Natural killer cell treated with Interleukin-12 subunit alpha and Interleukin-12 subunit beta and Interleukin-15 and Interleukin-18, amount 100 ng/mL, for 72 hours (primary cell): ENCODE data around the gene NEDD4. TPM values are rescaled to one million over a fixed set of nuclear protein-coding genes. Genes with fewer than 3 reads are reported as not detected.

ENCODE experiments used
- ATAC-seq, 2 donors: fragments of 150-1000 bp; cut with Tn5 transposase in 1 of 2; sonication (Bioruptor Pico), chemical (Tn5 transposase) in 1 of 2; 2 replicates each; pipeline ENCODE4 v1.10.0; 2021
- DNase-seq: peaks from one replicate; pipeline ENCODE4 v3.0.0; 2022; ENCODE audit warnings: low spot score
- H3K27ac Mint-ChIP-seq, 2 donors: 1 replicate in 1 of 2; 2 replicates in 1 of 2; pipeline ENCODE4 v1.8.0; 2022; ENCODE audit warnings: mixed read lengths in 2 of 2, mild to moderate bottlenecking in 1 of 2, moderate library complexity in 1 of 2
- H3K27me3 Mint-ChIP-seq, 2 donors: 1 replicate in 1 of 2; 2 replicates in 1 of 2; pipeline ENCODE4 v1.8.0; 2022; ENCODE audit warnings: mixed read lengths in 2 of 2
- H3K36me3 Mint-ChIP-seq: one replicate; pipeline ENCODE4 v1.8.0; 2022; ENCODE audit warnings: mixed read lengths
- H3K4me1 Mint-ChIP-seq, 2 donors: 1 replicate in 1 of 2; 2 replicates in 1 of 2; pipeline ENCODE4 v1.8.0; 2022; ENCODE audit warnings: low read depth in 2 of 2, mixed read lengths in 2 of 2, mild to moderate bottlenecking in 1 of 2
- H3K4me3 Mint-ChIP-seq: one replicate; pipeline ENCODE4 v1.8.0; 2022; ENCODE audit warnings: mixed read lengths
- H3K9me3 Mint-ChIP-seq: 2 replicates; pipeline ENCODE4 v1.8.0; 2022; ENCODE audit warnings: mixed read lengths
- total RNA-seq, 2 donors: library from RNA; stranded (reverse); gene quantifications; one replicate each; pipeline ENCODE4 v1.2.3, GENCODE V29; 2022

NEDD4 gene
- total RNA-seq, 2 donors from 2014 or later: 14.9 to 22.7 TPM

DNA sequence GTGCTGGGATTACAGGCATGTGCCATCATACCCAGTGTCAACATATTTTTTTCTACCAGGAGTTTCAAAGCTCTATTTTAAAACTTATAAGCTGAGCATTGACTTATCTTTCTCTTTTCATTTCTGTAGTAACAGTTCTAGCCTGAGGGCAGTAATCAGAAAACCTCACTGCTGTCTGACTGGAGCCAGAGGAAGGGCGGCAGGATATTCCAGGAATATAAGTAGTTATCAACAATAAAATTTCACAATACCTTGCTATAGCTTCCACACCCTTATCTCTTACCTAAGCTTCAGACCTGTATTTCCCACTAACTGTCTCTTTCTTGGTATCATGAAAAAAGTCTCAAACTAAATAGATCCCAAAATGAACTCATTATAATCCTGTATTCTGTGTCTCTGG lies 5.1 kb upstream of the NEDD4 start:
- H3K27ac Mint-ChIP-seq: no peak overlapping the region
- H3K36me3 Mint-ChIP-seq: no peaks in the 10 kb centered on the region
- no peak for ATAC-seq
- no peak for DNase-seq
- no peaks in the 10 kb centered on the region for H3K9me3 Mint-ChIP-seq
- H3K27me3 Mint-ChIP-seq: peaks cover 27 to 33% of the 10 kb centered on the region in 2 donors
- H3K4me1 Mint-ChIP-seq: peaks cover 0 to 10% of the 10 kb centered on the region in 2 donors
- H3K4me3 Mint-ChIP-seq: no peak overlapping the region

DNA sequence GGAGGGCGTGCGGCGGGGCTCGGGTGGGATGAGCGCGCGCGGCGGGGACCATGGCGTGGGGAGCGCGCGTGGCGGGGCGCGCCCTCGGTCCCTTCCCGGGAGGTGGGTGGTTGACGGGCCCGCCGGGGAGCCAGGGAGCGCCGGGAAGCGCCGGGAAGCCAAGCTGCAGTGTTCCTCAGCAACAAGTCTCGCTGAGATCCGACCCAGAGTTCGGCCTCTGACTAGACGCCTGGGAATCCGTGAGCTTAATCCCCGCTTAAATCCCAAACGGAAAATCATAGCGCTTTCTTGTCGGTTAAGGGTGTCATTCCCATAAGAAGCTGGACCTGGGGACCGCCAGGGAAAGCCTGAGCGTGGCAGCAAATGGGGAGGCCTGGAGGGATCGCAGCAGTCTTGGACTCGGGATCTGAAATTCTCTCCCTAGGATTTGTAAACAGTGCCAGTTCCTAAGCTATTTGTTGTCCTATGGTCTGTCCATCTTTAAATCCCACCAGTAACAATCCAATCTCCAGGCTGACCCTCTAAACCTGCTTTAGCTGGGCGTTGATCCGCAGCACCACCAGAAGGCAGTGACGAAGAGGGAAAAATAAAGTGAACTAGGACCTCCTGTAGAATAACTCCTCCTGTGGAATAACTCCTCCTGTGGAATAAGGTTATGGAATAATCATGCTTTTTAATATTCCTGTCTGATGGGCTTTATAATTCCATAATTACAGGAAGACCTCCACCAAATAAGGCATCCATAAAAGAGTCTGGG lies 570 bp upstream of the NEDD4 start:
- Mint-ChIP-seq H3K4me3 (peak overlapping the region; percentile 88), H3K27ac (no peak overlapping the region)

DNA sequence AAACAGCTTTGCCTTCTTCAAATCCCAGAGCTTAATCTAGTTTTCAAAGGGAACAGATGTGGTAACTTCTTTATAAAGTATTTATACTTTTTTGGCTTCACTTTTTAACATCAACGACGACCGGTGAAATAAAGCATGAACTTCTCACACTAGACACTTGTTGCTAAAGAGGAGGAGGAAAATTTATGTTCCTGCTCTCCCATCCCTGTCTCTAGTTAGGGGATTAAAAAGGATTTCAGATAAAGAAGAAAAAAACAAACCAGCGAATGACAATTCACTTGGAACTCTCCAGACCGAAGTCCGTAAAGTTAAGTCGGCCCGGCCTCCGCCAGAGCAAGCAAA lies 672 bp downstream of the NEDD4 start:
- peak overlapping the region; percentile 18 to 78 for H3K27ac Mint-ChIP-seq
- no peaks in the 10 kb centered on the region for H3K36me3 Mint-ChIP-seq
- no peak for DNase-seq
- peak overlapping the region; percentile 88 for H3K4me3 Mint-ChIP-seq
- H3K27me3 Mint-ChIP-seq: peaks cover 7 to 12% of the 10 kb centered on the region in 2 donors
- H3K9me3 Mint-ChIP-seq: no peaks in the 10 kb centered on the region
- no peak for ATAC-seq
- H3K4me1 Mint-ChIP-seq: peaks cover 17 to 26% of the 10 kb centered on the region in 2 donors

More for the DNA sequence above, 570 bp upstream of the NEDD4 start:
- DNase-seq (no peak), ATAC-seq (no peak)
- peaks cover 7 to 18% of the 10 kb centered on the region in 2 donors for H3K27me3 Mint-ChIP-seq
- peaks cover 17 to 28% of the 10 kb centered on the region in 2 donors for H3K4me1 Mint-ChIP-seq
- H3K36me3 Mint-ChIP-seq: no peaks in the 10 kb centered on the region
- no peaks in the 10 kb centered on the region for H3K9me3 Mint-ChIP-seq

DNA sequence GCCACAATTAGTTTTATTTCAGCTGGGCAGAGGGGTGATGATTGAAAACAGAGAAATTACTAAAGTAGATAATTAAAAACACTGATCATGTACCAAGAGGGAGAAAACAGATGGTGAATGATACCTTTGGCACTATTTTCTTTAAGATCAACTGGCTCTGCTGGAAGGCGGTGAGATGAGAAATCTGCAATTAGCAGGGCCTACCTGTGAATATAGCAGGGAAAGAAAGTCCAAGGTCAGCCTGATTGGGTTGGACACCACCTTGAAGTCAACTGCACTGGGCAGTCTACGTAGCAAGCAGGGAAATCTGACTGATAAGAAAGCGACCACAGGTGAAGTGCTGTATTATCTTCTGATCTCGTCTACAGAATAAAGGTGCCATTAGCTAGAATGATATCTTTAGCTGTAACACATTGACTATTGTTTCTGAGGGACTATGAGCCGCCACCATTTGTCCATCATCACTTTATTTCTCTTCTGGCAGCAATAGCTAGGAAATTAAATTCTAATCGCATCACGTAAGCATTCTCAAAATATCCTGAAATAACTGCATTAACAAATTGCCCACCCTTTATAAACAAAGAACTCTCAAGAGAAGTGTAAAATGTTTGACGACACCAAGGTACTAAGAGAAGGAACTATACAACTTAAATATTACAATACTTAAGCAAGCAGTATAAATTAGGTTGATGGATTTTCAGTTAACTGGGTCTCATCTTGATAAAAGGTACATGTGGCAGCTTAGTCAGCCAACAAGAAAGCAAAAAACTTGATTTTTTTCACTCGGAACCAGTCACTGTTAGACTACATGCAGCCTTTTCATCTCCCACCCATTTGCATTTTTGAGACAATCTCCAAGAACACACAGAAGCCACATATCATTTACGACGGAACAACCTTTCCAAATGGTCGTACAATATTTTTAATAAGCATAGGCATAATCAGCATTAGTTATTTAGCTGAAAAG lies 1.3 kb downstream of the NEDD4 start:
- Mint-ChIP-seq H3K27me3 (peaks cover 6 to 12% of the 10 kb centered on the region in 2 donors), H3K9me3 (no peaks in the 10 kb centered on the region), H3K4me1 (peaks cover 17 to 26% of the 10 kb centered on the region in 2 donors), H3K36me3 (no peaks in the 10 kb centered on the region), H3K4me3 (peak overlapping the region; percentile 88), H3K27ac (peak overlapping the region; percentile 18 to 78)
- ATAC-seq (no peak), DNase-seq (no peak)

DNA sequence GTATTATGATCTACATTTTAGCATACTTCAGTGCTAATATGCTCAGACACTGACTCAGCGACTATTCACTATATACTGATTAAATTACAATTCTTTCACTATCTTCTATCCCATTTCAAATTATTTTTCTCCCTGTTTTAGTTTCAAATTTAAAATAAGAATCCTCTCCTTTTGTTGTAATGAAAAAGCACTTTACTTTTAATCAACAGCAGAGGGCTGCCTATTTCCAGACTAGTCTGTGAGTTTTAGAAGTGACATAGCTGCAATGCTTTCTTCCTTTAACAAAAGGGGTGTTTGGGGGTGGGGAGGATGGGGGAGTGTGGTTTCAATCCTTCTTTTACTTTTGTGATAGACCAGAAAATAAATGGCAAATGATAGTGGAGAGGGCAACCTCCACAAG lies 2.4 kb downstream of the NEDD4 start:
- Mint-ChIP-seq H3K27me3 (peaks cover 0 to 3% of the 10 kb centered on the region in 2 donors), H3K4me1 (peaks cover 17 to 21% of the 10 kb centered on the region in 2 donors), H3K27ac (no peak overlapping the region), H3K36me3 (no peaks in the 10 kb centered on the region), H3K9me3 (no peaks in the 10 kb centered on the region), H3K4me3 (no peak overlapping the region)
- ATAC-seq: no peak
- no peak for DNase-seq

DNA sequence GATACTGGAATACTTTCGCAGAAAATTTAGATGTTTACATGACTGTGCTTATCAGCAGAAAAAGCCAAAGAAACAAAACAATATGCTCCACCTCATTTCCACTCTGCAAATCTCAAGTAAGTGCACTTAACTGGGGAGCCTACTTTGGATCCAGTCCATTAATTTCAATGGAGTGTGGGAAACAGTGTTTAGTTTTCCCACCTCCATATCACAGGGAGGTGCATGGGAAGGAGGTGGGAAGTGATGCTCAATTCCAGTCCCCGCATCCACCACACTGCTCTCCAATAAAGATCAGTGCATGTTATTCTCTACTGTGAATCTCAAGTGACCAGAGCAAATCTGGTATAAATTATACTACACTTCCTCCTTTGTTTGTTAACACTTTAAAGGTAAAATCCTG lies 2.9 kb downstream of the NEDD4 start:
- no peaks in the 10 kb centered on the region for H3K9me3 Mint-ChIP-seq

DNA sequence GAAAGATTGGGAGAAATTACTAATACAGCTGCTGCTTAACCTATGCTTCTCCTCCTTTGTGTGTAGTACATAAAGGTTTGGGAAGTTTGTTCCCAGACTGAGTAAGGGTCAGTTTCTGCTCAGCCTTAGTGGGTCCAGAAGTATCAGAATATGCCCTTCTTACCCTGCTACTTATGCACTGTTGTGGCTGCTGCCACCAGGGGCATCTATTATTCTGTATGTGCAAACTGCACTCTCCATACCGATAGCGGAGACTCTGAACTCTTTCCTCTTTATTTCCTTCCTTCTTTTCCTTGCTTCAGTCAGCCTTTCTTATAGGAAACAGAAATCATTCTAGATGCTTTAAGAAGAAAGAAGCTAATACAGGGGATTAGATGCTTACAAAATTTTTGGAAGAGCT lies 4.0 kb downstream of the NEDD4 start:
- Mint-ChIP-seq H3K4me1 (peaks cover 17 to 20% of the 10 kb centered on the region in 2 donors), H3K27me3 (no peaks in the 10 kb centered on the region), H3K4me3 (no peak overlapping the region), H3K27ac (no peak overlapping the region), H3K9me3 (no peaks in the 10 kb centered on the region), H3K36me3 (no peaks in the 10 kb centered on the region)
- DNase-seq (no peak), ATAC-seq (no peak)

More for the DNA sequence above, 2.9 kb downstream of the NEDD4 start:
- Mint-ChIP-seq H3K4me1 (peaks cover 17 to 18% of the 10 kb centered on the region in 2 donors), H3K27me3 (no peaks in the 10 kb centered on the region), H3K4me3 (no peak overlapping the region), H3K27ac (no peak overlapping the region), H3K36me3 (no peaks in the 10 kb centered on the region)
- ATAC-seq: no peak
- DNase-seq: no peak

DNA sequence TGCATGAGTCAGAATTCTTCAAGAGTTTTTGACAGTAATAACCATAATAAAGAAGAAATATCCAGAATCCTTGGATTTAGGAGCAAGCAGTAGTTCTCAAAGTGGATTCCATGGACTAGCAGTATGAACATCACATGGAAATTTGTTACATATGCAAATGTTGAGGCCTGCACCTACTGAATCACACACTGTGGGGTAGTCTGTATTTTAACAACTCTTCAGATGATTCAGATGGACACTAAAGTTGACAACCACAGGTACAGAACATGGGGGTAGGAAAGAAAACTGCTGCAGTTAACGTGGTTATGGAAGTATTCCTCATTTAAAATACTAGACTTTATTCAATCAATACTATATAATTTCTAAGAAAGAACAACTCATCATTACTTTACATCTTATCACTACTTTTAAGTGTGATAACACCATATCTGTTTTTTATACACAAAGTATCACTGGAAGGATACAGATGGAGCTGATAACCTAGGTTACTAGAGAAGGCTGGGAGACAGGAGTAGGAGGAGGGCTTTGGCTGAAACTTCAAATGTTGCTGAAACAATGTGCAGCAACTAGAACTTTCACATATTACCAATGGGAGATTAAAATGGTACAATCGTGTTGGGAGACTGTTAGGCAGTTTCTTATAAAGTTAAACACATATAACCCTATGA lies 11.7 kb downstream of the NEDD4 start:
- Mint-ChIP-seq H3K4me1 (peaks cover 15 to 19% of the 10 kb centered on the region in 2 donors), H3K36me3 (peaks cover 8% of the 10 kb centered on the region), H3K27ac (peak overlapping the region in 1 of 2 donors; percentile 16), H3K4me3 (peak overlapping the region; percentile 23), H3K9me3 (no peaks in the 10 kb centered on the region), H3K27me3 (no peaks in the 10 kb centered on the region)
- peak; percentile 87 to 88 for ATAC-seq
- no peak for DNase-seq

DNA sequence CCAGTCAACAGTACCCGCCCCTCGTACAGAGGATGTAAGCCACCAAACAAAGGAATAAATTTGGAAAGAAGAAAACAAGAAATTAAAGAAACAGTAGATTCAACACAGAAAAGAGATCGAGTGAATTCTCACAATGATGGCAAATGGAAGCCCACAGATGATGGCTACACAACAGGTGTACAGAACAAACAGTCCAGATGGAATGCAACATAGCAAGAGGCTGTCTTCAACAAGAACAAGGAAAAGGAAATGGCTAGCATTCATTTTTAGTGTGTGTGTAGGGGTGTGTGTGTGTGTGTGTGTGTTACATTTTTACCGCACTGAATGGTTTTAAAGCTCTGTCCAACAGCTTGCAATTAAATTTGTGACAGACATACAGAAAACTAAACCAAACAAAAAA lies 12.9 kb downstream of the NEDD4 start:
- Mint-ChIP-seq H3K4me1 (peaks cover 15 to 19% of the 10 kb centered on the region in 2 donors), H3K9me3 (no peaks in the 10 kb centered on the region), H3K27me3 (no peaks in the 10 kb centered on the region), H3K27ac (peak overlapping the region in 1 of 2 donors; percentile 10), H3K4me3 (peak overlapping the region; percentile 30), H3K36me3 (peaks cover 8% of the 10 kb centered on the region)
- DNase-seq (no peak), ATAC-seq (no peak)

DNA sequence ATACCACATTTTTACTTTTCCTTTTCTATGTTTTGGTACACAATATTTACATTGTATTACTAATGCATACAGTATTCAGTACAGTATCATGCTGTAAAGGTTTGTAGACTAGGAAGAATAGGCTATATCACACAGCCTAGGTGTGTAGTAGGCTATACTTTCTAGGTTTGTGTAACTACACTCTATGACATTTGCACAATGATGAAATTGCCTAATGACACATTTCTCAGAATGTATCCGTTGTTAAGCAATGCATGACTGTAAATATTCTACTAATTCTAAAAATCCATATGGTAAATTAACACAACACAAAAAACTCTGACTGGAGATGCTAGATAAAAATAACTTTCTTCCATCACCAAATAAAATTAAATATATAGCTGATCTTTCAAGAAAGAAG lies 16.2 kb downstream of the NEDD4 start:
- ATAC-seq: no peak
- no peaks in the 10 kb centered on the region for H3K9me3 Mint-ChIP-seq

DNA sequence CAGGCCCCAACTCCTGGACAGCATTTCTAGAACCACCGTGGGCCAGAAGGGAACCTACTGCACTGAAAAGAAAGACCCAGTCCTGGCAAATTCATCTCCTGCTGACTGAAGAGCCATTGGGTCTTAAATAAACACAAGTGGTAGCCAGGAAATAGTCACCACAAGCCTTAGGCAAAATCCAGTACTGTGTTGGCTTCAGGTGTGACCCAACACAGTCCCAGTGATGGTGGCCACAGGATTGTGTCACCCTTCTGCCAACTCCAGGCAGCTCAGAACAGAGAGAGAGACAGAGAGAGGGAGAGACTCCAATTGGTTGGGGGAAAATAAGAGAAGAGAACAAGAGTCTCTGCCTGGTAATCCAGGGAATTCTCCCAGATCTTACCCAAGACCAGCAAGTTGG lies 23.1 kb downstream of the NEDD4 start:
- ATAC-seq: no peak
- no peaks in the 10 kb centered on the region for H3K9me3 Mint-ChIP-seq
- H3K4me3 Mint-ChIP-seq: no peak overlapping the region
- H3K36me3 Mint-ChIP-seq: no peaks in the 10 kb centered on the region
- peaks cover 0 to 5% of the 10 kb centered on the region in 2 donors for H3K4me1 Mint-ChIP-seq
- no peaks in the 10 kb centered on the region for H3K27me3 Mint-ChIP-seq
- H3K27ac Mint-ChIP-seq: no peak overlapping the region
- DNase-seq: no peak

More for the DNA sequence above, 16.2 kb downstream of the NEDD4 start:
- Mint-ChIP-seq H3K27me3 (no peaks in the 10 kb centered on the region), H3K27ac (no peak overlapping the region), H3K4me1 (peaks cover 14 to 15% of the 10 kb centered on the region in 2 donors), H3K4me3 (no peak overlapping the region), H3K36me3 (peaks cover 8% of the 10 kb centered on the region)
- DNase-seq: no peak

DNA sequence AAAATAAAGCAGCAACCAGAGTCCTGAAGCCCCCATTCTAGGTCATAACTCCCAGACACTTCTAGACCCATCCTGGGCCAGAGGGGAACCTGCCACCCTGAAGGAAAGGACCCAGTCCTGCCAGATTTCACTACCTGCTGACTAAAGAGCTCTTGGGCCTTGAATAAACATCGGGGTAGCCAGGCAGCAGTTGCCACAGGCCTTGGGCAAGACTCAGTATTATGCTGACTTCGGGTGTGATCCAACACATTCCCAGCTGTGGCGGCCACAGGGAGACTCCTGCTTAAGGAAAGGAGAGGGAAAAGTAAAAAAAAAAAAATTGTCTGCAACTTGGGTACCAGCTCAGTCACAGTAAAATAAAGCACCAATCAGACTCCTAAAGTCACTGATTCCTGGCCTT lies 23.8 kb downstream of the NEDD4 start:
- Mint-ChIP-seq H3K9me3 (no peaks in the 10 kb centered on the region), H3K27me3 (no peaks in the 10 kb centered on the region), H3K36me3 (peaks cover 5% of the 10 kb centered on the region), H3K4me3 (no peak overlapping the region), H3K4me1 (peaks cover 0 to 5% of the 10 kb centered on the region in 2 donors), H3K27ac (no peak overlapping the region)
- no peak for ATAC-seq
- no peak for DNase-seq

DNA sequence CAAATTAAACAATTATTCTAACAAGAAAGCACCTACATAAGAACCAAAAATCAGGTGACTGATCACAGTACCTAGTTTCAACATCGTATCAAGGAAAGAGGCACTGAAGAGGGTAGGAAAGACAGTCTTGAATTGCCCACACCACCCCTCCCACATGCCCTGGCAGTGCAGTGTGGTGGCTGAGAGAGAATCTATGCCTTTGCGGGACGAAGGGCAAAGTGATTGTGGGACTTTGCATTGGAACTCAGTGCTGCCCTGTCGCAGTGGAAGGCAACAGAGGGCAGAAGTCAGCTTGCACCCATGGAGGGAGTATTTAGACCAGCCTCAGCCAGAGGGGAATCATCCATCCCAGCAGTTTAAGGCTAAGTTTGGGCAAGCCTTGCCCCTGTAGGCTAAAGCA lies 24.5 kb downstream of the NEDD4 start:
- H3K27me3 Mint-ChIP-seq: no peaks in the 10 kb centered on the region
- no peak overlapping the region for H3K27ac Mint-ChIP-seq
- H3K36me3 Mint-ChIP-seq: peaks cover 6% of the 10 kb centered on the region
- DNase-seq: no peak
- H3K4me3 Mint-ChIP-seq: no peak overlapping the region
- H3K4me1 Mint-ChIP-seq: peaks cover 0 to 5% of the 10 kb centered on the region in 2 donors
- no peaks in the 10 kb centered on the region for H3K9me3 Mint-ChIP-seq
- no peak for ATAC-seq
